ENCODE measurements around the gene DACT2.

DACT2 gene

GRCh38 chr6:168348186-168348585 is 28.6 kb upstream of the DACT2 start:
- no peak for TF ChIP-seq CTCF (IDR thresholded peaks at IDR 0.05; ENCODE audit: low read depth, low read length, missing control alignments)
- H3K4me3 ChIP-seq (replicated peaks; ENCODE audit: low read depth, low read length): no peak overlapping the region
- DNase-seq (ENCODE audit: extremely low read depth, low read depth): no peak

- no peak for TF ChIP-seq CTCF (IDR thresholded peaks at IDR 0.05; ENCODE audit: low read depth, low read length, missing control alignments)
- H3K4me3 ChIP-seq (replicated peaks; ENCODE audit: low read depth, low read length): no peak overlapping the region
- DNase-seq (ENCODE audit: extremely low read depth, low read depth): no peak
Measured at GRCh38 chr6:168347615-168348014, 28.0 kb upstream of the DACT2 start.

GRCh38 chr6:168347053-168347452 is 27.5 kb upstream of the DACT2 start:
- no peak overlapping the region for H3K4me3 ChIP-seq (replicated peaks; ENCODE audit: low read depth, low read length)
- DNase-seq (ENCODE audit: extremely low read depth, low read depth): no peak
- TF ChIP-seq CTCF (IDR thresholded peaks at IDR 0.05; ENCODE audit: low read depth, low read length, missing control alignments): no peak

GRCh38 chr6:168345896-168346754 is 26.5 kb upstream of the DACT2 start:
- no peak for DNase-seq (ENCODE audit: extremely low read depth, low read depth)
- H3K4me3 ChIP-seq (replicated peaks; ENCODE audit: low read depth, low read length): no peak overlapping the region
- TF ChIP-seq CTCF (IDR thresholded peaks at IDR 0.05; ENCODE audit: low read depth, low read length, missing control alignments): no peak

GRCh38 chr6:168345266-168345665 is 25.7 kb upstream of the DACT2 start:
- H3K4me3 ChIP-seq (replicated peaks; ENCODE audit: low read depth, low read length): no peak overlapping the region
- TF ChIP-seq CTCF (IDR thresholded peaks at IDR 0.05; ENCODE audit: low read depth, low read length, missing control alignments): no peak
- DNase-seq (ENCODE audit: extremely low read depth, low read depth): no peak

- no peak for DNase-seq (ENCODE audit: extremely low read depth, low read depth)
- no peak overlapping the region for H3K4me3 ChIP-seq (replicated peaks; ENCODE audit: low read depth, low read length)
- no peak for TF ChIP-seq CTCF (IDR thresholded peaks at IDR 0.05; ENCODE audit: low read depth, low read length, missing control alignments)
Measured at GRCh38 chr6:168344338-168344737, 24.8 kb upstream of the DACT2 start.
